Stimulated activated CD4-positive, alpha-beta T cell treated with anti-CD3 and anti-CD28 coated beads, TNF-alpha, amount 100 ng/mL, for 24 hours (primary cell): ENCODE measurements around the gene ZNF75A.

Source experiments
- DNase-seq, 3 experiments: peaks; one replicate each; pipeline ENCODE4 v3.0.0-alpha.2; 2020; ENCODE audit warnings: low read depth in 3 of 3

Gene ZNF75A

GRCh38 chr16:3285131-3285530 lies 20.2 kb upstream of the ZNF75A start:
- DNase-seq, result no peak

- DNase-seq, result no peak
Observed at GRCh38 chr16:3289998-3290673, 15.2 kb upstream of the ZNF75A start.

- no peak for DNase-seq
Observed at GRCh38 chr16:3292604-3293003, 12.7 kb upstream of the ZNF75A start.

- DNase-seq, result no peak
Observed at GRCh38 chr16:3295209-3295608, 10.1 kb upstream of the ZNF75A start.

GRCh38 chr16:3295783-3296182 lies 9.5 kb upstream of the ZNF75A start:
- DNase-seq, result no peak

GRCh38 chr16:3304370-3304769 lies 927 bp upstream of the ZNF75A start:
- no peak for DNase-seq

GRCh38 chr16:3306078-3306477 lies 781 bp downstream of the ZNF75A start:
- no peak for DNase-seq

GRCh38 chr16:3311496-3311895 lies 6.2 kb downstream of the ZNF75A start:
- DNase-seq, result no peak

- DNase-seq, result no peak
Observed at GRCh38 chr16:3317315-3317999, 12.2 kb downstream of the ZNF75A start.

GRCh38 chr16:3321816-3322215 lies 16.5 kb downstream of the ZNF75A start:
- no peak for DNase-seq

- DNase-seq, result no peak
Observed at GRCh38 chr16:3327514-3327913, 22.2 kb downstream of the ZNF75A start.

GRCh38 chr16:3328104-3328503 lies 22.8 kb downstream of the ZNF75A start:
- DNase-seq, result no peak

- no peak for DNase-seq
Observed at GRCh38 chr16:3328643-3329042, 23.3 kb downstream of the ZNF75A start.

GRCh38 chr16:3346041-3346440 lies 40.7 kb downstream of the ZNF75A start:
- DNase-seq, result no peak

- no peak for DNase-seq
Observed at GRCh38 chr16:3347586-3347985, 42.3 kb downstream of the ZNF75A start.

- no peak for DNase-seq
Observed at GRCh38 chr16:3348547-3349167, 43.4 kb downstream of the ZNF75A start.

GRCh38 chr16:3349175-3349574 lies 43.9 kb downstream of the ZNF75A start:
- no peak for DNase-seq

GRCh38 chr16:3355589-3355988 lies 50.3 kb downstream of the ZNF75A start, which contains the start of gene OR2C1:
TSS of gene OR2C1 (plus strand) at chr16:3355889. CDS start at chr16:3355941, 52 bp downstream.
- DNase-seq, result no peak

GRCh38 chr16:3356118-3356517 lies 50.8 kb downstream of the ZNF75A start:
- no peak for DNase-seq

GRCh38 chr16:3358871-3359270 lies 53.6 kb downstream of the ZNF75A start:
- DNase-seq, result no peak

- no peak for DNase-seq
Observed at GRCh38 chr16:3362931-3363330, 57.6 kb downstream of the ZNF75A start.

- DNase-seq, result no peak
Observed at GRCh38 chr16:3363793-3364192, 58.5 kb downstream of the ZNF75A start.
